C4-2B (cell line): ENCODE measurements around the gene OCA2.

ENCODE experiments used
- H3K27ac ChIP-seq: fragments of 450-650 bp; 2 replicates; pipeline ENCODE4 v1.5.1; 2017
- ZFX ChIP-seq: fragments of 450-650 bp; IDR thresholded peaks from 2 replicates; pipeline ENCODE4 v1.6.1; 2017
- TF ChIP-seq, protein P1 (sequence below): fragments of 450-650 bp; conservative IDR thresholded peaks from 2 replicates; pipeline ENCODE4 v1.5.1; 2017; ENCODE audit warnings: mild to moderate bottlenecking

OCA2 gene

DNA sequence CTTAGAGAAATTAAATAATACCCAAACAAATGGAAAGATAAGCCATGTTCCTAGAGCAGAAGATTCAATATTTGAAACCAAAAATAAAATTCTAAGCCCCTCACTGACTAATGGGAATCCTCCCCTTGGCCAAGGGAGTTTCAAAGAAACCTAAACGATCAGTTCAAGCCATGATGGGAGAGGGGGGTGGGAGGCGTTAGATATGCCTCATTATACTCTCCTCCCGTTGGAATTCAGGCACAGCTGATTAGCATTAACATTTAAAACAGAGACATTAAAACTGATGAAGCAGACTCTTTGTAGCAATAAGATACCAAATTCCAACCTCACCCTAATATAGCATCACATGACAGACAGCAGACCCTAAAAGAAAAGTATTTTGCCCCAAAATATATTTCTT, 32.9 kb downstream of the OCA2 start:
- no peak overlapping the region for H3K27ac ChIP-seq
- TF ChIP-seq ZFX, result no peak
- TF ChIP-seq, protein P1, sequence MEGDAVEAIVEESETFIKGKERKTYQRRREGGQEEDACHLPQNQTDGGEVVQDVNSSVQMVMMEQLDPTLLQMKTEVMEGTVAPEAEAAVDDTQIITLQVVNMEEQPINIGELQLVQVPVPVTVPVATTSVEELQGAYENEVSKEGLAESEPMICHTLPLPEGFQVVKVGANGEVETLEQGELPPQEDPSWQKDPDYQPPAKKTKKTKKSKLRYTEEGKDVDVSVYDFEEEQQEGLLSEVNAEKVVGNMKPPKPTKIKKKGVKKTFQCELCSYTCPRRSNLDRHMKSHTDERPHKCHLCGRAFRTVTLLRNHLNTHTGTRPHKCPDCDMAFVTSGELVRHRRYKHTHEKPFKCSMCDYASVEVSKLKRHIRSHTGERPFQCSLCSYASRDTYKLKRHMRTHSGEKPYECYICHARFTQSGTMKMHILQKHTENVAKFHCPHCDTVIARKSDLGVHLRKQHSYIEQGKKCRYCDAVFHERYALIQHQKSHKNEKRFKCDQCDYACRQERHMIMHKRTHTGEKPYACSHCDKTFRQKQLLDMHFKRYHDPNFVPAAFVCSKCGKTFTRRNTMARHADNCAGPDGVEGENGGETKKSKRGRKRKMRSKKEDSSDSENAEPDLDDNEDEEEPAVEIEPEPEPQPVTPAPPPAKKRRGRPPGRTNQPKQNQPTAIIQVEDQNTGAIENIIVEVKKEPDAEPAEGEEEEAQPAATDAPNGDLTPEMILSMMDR, result no peak

DNA sequence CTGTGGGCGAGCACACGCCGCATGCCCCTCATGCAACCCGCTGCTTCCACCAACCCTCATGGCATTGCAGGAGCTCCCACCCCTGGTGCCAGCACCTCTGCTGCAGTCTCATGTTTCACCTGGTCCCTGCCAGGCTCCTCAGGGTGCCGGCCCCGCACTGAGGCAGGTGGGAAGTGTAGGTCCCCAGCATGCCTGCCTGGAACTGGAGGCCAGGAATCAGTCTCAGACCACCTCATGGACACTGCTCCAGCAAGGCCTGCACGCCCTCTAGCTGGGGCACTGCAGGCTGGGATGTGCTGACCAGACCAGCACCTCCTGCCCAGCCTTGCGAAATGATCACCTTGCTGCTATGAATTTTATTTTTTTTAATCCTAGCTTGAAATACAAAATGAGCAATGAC, 39.1 kb downstream of the OCA2 start:
- TF ChIP-seq ZFX, result no peak
- TF ChIP-seq, protein P1, result no peak
- H3K27ac ChIP-seq, result no peak overlapping the region

DNA sequence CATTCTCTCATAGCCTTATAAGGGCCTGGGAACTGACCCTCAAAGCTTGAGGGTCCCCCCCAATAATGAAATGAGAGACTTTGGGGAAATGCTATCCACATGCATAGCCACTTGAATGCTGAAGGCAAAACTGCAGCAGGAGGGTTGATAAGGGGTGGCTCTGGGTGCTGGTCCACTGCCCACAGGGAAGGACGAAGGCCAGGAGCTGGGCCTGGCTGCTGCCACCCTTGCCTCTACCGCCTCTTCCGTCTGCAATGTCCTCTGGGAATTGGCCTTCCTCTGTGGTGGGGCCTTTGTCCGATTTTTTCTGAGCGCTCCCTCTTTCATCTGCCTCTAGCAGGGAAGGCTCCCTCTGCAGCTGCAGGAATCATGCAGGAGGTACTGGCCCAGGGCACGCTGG, 41.0 kb downstream of the OCA2 start:
- TF ChIP-seq, protein P1, result no peak
- TF ChIP-seq ZFX, result no peak
- H3K27ac ChIP-seq, result no peak overlapping the region

GRCh38 chr15:28051955-28052633, 47.0 kb downstream of the OCA2 start:
- no peak overlapping the region for H3K27ac ChIP-seq
- TF ChIP-seq ZFX, result no peak
- TF ChIP-seq, protein P1, result no peak

DNA sequence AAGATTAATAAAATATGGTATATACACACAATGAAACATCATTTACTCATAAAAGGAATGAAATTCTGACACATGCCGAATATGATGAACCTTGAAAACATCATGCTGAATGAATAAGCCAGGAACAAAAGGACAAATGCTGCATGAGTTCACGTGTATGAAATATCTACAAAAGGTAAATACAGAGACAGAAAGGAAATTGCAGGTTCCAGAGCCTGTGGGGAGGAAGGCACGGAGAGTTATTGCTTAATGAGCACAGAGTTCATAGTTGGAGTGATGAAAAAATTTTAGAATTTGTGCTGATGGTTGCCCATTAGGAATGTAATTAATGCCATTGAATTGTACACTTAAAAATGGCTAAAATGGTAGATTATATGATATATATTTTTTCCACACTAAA, 49.5 kb downstream of the OCA2 start:
- no peak overlapping the region for H3K27ac ChIP-seq
- TF ChIP-seq, protein P1, result no peak
- TF ChIP-seq ZFX, result no peak

DNA sequence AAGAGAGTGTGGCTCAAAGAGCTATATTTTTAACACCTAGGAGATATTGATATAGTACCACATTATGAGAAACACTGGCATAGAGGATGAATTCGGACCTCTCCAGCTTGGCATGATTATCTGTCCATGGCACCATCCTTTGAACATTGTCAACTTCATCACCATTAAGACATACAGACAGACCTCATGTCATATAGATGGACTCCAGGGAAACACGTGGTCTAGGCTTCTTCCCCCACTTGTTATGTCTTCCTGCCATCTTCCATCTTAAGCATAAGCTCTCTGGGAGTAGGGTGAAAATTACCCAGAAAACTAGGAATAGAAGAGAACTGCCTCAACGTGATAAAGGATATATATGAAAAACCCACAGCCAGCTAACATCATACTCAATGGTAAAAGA, 51.8 kb downstream of the OCA2 start:
- no peak for TF ChIP-seq ZFX
- no peak overlapping the region for H3K27ac ChIP-seq

DNA sequence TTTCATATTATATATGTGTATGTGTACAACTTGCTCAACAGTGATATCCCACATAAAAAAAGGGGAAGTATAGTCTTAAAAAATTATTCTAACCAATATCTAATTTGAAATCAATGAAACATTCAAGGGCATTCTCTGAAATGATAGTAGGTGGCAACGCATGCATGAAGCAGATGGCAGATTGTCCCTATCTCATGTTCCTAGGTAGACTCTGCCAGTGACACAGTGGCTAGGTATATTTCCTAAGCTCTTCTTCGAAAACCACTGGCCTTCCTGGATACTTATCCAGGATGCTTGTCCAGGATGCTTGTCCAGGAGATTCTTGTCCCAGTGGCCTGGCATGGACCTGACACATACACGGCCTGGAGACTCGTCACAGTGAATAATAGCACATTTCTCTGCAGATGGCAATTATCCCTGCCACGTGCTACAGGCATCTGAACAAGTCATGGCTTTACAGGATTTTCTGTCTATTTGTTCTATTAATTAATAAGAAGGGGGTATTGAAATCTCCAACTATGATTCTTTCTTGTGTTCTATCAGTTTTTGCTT, 54.9 kb downstream of the OCA2 start:
- TF ChIP-seq, protein P1, result no peak
- TF ChIP-seq ZFX, result no peak
- no peak overlapping the region for H3K27ac ChIP-seq

GRCh38 chr15:28043691-28044091, 55.4 kb downstream of the OCA2 start:
- TF ChIP-seq, protein P1, result no peak
- TF ChIP-seq ZFX, result no peak
- no peak overlapping the region for H3K27ac ChIP-seq
